H54 (cell line): Measurements from ENCODE around the gene RNLS.
"Not testable (repeated sequence)": the region's sequence is repeated elsewhere in the genome, so short reads cannot be mapped to it uniquely, and the experiment has no call there.

Experiments used
- DNase-seq: peaks from one replicate; pipeline ENCODE4 v3.0.0; 2011; ENCODE audit warnings: low spot score, mixed read lengths; ENCODE audit not compliant: insufficient read length
- FAIRE-seq: peaks from 3 replicates; lab custom pipeline; 2011; peaks lifted over from hg19 to GRCh38; lab: Jason Lieb, UNC
- POLR2A ChIP-seq: IDR thresholded peaks from 2 replicates; pipeline ENCODE4 v1.6.1; 2011; ENCODE audit warnings: low read depth, mild to moderate bottlenecking, low read length

RNLS gene

GRCh38 chr10:88383276-88383675 lies 199.8 kb downstream of the RNLS start:
- FAIRE-seq (no peak), DNase-seq (no peak)
- no peak for TF ChIP-seq POLR2A

DNA sequence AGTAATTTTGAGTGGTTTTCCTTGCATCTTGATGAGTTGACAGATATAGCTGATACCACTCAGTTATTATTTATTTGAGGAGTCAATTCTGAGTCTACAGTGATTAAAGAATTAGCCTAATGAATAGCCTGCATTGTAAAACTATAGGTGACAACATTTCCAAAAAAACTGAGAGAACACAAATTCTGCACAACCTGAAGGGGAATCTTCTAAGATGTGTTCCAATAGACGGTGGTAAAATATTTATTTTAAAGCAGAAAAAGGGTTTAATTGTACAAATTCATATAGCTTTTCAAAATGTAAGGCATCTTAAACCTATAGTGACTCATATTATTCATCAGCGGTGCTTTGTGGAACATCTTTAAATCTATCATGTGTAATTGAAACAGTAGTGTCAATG lies 200.4 kb downstream of the RNLS start:
- FAIRE-seq: no peak
- TF ChIP-seq POLR2A: no peak

DNA sequence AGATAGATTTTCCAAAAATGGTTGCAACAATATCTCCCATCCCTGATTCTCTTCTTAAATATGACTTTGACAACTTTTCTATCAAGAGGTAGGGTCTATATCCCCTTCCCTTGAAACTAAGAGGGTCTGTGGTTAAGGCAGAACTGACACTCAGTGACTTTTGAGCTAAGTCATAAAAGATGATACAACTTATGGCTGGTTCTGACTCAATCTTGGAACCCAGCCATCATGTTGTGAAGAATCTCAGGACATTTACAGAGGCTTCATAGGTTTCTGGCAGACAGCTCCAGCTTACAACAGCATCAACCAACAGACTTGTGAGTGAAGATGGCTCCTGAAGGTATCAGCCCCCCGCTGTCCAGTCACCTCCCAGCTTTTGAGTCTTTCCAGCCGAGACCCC lies 203.5 kb downstream of the RNLS start:
- peak; percentile 96 for FAIRE-seq
- no peak for TF ChIP-seq POLR2A
- DNase-seq: no peak

More for the DNA sequence above, 200.4 kb downstream of the RNLS start:
- DNase-seq: no peak

- DNase-seq (no peak), FAIRE-seq (peak; percentile 79)
- TF ChIP-seq POLR2A: no peak
These were observed 205.6 kb downstream of the RNLS start for GRCh38 chr10:88377510-88377909.

GRCh38 chr10:88374392-88375175 lies 208.5 kb downstream of the RNLS start:
- FAIRE-seq: peak; percentile 62
- no peak for DNase-seq
- TF ChIP-seq POLR2A: no peak

- no peak for DNase-seq
- no peak for TF ChIP-seq POLR2A
- FAIRE-seq: peak; percentile 11
These were observed 210.1 kb downstream of the RNLS start for GRCh38 chr10:88372881-88373592.

DNA sequence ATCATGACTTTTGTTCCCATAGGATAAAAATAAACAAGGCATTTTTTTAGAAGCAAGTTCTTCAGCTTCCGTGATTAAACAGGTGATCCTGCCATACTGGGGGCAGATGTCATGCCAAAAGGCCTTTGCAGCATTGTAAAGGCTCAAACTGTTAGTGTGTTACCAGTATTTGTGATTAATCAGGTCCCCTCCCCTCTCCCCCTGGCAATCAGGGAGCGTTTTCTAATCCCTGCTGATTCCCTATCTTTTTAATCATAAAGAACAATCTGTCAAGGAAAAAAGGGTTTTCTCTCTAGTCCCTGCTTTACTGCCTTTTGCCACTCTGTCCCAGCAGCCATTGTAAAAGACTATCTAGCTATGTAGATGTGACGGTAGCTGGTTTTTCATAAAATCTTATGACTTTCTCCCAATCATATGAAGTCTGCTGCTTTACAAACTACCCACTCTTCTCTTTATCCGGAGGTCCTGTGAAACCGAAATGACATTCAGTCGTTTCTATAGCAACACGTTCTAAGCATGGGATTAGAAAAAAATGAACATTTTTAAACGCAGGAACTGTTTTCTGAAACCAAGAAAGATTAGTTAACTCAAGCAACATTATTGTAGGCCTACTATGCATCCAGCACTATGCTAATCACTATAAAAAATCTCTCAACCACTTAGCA lies 210.9 kb downstream of the RNLS start:
- no peak for TF ChIP-seq POLR2A
- FAIRE-seq (peak; percentile 61), DNase-seq (no peak)

DNA sequence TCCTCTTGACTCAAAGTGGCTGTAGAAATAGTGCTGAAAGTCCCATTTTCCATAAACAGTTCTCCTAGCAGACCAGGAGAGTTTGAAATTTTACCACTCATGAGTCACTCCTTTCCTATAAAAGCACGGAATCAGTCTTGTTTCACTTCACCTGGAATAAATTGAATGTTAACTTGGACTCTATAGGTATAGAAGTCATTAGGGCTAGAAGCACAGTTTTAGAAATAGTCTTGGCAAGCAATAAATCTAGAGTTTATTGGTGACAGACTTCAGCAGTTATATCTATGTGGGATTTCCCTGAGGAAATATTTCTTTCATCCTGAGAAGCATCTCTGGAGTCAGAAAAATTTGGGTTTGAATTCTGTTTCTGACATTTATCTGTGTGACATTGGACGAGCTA lies 212.4 kb downstream of the RNLS start:
- TF ChIP-seq POLR2A: no peak
- DNase-seq: no peak
- no peak for FAIRE-seq

DNA sequence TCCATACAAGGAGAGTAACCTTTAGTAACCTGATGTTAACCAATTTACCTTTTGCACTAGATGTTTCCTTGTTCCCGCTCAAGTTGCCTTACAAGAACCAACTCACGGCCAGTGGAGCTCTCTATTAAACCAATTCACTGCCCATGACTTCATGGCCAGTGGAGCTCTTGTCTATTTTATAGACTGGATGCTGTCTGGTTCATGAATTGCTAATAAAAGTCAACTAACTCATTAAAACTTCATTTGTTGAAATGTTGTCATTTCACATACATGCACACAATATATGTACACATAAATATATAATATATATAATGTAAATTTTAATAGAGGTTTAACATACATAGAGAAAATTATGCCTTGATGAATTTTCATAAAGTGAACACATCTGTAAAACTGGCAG lies 216.3 kb downstream of the RNLS start:
- TF ChIP-seq POLR2A: no peak
- no peak for FAIRE-seq
- DNase-seq: no peak

- FAIRE-seq (no peak), DNase-seq (no peak)
- no peak for TF ChIP-seq POLR2A
These were observed 220.9 kb downstream of the RNLS start for GRCh38 chr10:88361995-88362807.

- TF ChIP-seq POLR2A: no peak
- DNase-seq: no peak
- no peak for FAIRE-seq
These were observed 221.6 kb downstream of the RNLS start for GRCh38 chr10:88361494-88361893.

DNA sequence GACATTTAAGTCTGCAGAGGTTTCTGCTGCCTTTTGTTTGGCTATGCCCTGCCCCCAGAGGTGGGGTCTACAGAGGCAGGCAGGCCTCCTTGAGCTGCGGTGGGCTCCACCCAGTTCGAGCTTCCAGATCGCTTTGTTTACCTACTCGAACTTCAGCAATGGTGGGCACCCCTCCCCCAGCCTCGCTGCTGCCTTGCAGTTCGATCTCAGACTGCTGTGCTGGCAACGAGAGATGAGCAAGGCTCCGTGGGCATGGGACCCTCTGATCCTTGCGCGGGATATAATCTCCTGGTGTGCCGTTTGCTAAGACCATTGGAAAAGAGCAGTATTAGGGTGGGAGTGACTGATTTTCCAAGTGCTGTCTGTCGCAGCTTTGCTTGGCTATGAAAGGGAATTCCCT lies 227.4 kb downstream of the RNLS start:
- not testable (repeated sequence) for DNase-seq, FAIRE-seq

- no peak for DNase-seq
- no peak for FAIRE-seq
- no peak for TF ChIP-seq POLR2A
These were observed 235.4 kb downstream of the RNLS start for GRCh38 chr10:88347597-88348304.
